ENCODE results near the gene EFNA3.

- TF ChIP-seq POLR2A (IDR thresholded peaks at IDR 0.05) (no peak), CTCF (IDR thresholded peaks at IDR 0.05) (no peak), POLR2AphosphoS5 (IDR thresholded peaks at IDR 0.05) (no peak), EP300 (IDR thresholded peaks at IDR 0.05; ENCODE audit: low read depth) (no peak)
Measured at GRCh38 chr1:155029513-155030242, 49.0 kb upstream of the EFNA3 start.
